Measurements from ENCODE around the gene MTOR.
A peak's percentile ranks its signal among the peaks of the same experiment; 100 is the strongest.

Gene MTOR

GRCh38 chr1:11062965-11063401, 199.4 kb downstream of the MTOR start:
- no peak for DNase-seq (ENCODE audit: low read depth)

- DNase-seq (ENCODE audit: low read depth) = no peak
Observed at GRCh38 chr1:11061652-11062365, 200.5 kb downstream of the MTOR start.

GRCh38 chr1:11059968-11060830, 202.2 kb downstream of the MTOR start, which contains the start of gene SRM:
Gene SRM (minus strand): TSS chr1:11060018. CDS start chr1:11059943, 75 bp downstream.
- peak; percentile 87 for DNase-seq (ENCODE audit: low read depth)

GRCh38 chr1:11059155-11059967, 203.0 kb downstream of the MTOR start:
- no peak for DNase-seq (ENCODE audit: low read depth)

- no peak for DNase-seq (ENCODE audit: low read depth)
Observed at GRCh38 chr1:11058595-11059154, 203.7 kb downstream of the MTOR start.

GRCh38 chr1:11058026-11058425, 204.3 kb downstream of the MTOR start:
- DNase-seq (ENCODE audit: low read depth) = no peak

- no peak for DNase-seq (ENCODE audit: low read depth)
Observed at GRCh38 chr1:11057477-11057876, 204.9 kb downstream of the MTOR start.
